H1 (cell line): ENCODE results near the gene CTNNBL1. TPM values are rescaled to one million over a fixed set of nuclear protein-coding genes. Genes with fewer than 3 reads are reported as not detected.

ENCODE experiments used
- CTCF ChIA-PET: fragments of 300-600 bp; sonication (Branson Sonifier 250); formaldehyde crosslinking; loops from one replicate; lab custom pipeline; 2021; ENCODE audit not compliant: partially characterized antibody; lab: Charles Lee
- POLR2A ChIA-PET: fragments of 300-600 bp; sonication (Branson Sonifier 250); formaldehyde crosslinking; loops from one replicate; lab custom pipeline; 2021; ENCODE audit warnings: inconsistent platforms; ENCODE audit not compliant: partially characterized antibody; lab: Charles Lee
- DNase-seq, 2 experiments: peaks; one replicate each; pipeline versions ENCODE4 v3.0.0 to v3.0.0-alpha.2; 2010 to 2022; ENCODE audit warnings: low spot score in 2 of 2, low read depth in 1 of 2, mixed read lengths in 1 of 2
- FAIRE-seq: peaks from 2 replicates; lab custom pipeline; 2011; peaks lifted over from hg19 to GRCh38; lab: Jason Lieb, UNC
- H2AFZ ChIP-seq: 2 replicates; pipeline ENCODE4 v1.8.1; 2012; ENCODE audit warnings: low read length, inconsistent platforms
- H2AK5ac ChIP-seq: 2 replicates; pipeline ENCODE4 v1.6.1; 2013; ENCODE audit warnings: low read depth, low read length
- H2BK120ac ChIP-seq: replicated peaks from 2 replicates; pipeline ENCODE3; 2013; ENCODE audit warnings: low read depth, low read length, inconsistent platforms
- H2BK12ac ChIP-seq: 2 replicates; pipeline ENCODE4 v1.6.1; 2013; ENCODE audit warnings: low read depth, low read length
- H2BK15ac ChIP-seq: 2 replicates; pipeline ENCODE4 v1.6.1; 2013; ENCODE audit warnings: low read length
- H2BK20ac ChIP-seq: 2 replicates; pipeline ENCODE4 v1.6.1; 2013; ENCODE audit warnings: low read length
- H2BK5ac ChIP-seq: 2 replicates; pipeline ENCODE4 v1.6.1; 2013; ENCODE audit warnings: low read depth, low read length
- H3K14ac ChIP-seq: 2 replicates; pipeline ENCODE4 v1.6.1; 2013; ENCODE audit warnings: inconsistent platforms; ENCODE audit not compliant: insufficient read length
- H3K18ac ChIP-seq: 2 replicates; pipeline ENCODE4 v1.6.1; 2013; ENCODE audit warnings: low read length; ENCODE audit errors: extremely low read depth
- H3K23ac ChIP-seq: 2 replicates; pipeline ENCODE4 v1.6.1; 2013; ENCODE audit warnings: inconsistent platforms; ENCODE audit not compliant: insufficient read length
- H3K23me2 ChIP-seq: 2 replicates; pipeline ENCODE4 v1.6.1; 2013; ENCODE audit warnings: low read depth, low read length
- H3K27ac ChIP-seq: 2 replicates; pipeline ENCODE4 v1.6.1; 2011; ENCODE audit warnings: low read depth, low read length, inconsistent platforms
- H3K27me3 ChIP-seq, 4 experiments: replicated peaks in 1 of 4; 1 replicate in 1 of 4; 2 replicates in 3 of 4; pipeline versions ENCODE4 v1.6.1 to v1.8.1; 2011 to 2013; ENCODE audit warnings: low read length in 3 of 4, mild to moderate bottlenecking in 3 of 4, inconsistent platforms in 2 of 4, mixed read lengths in 2 of 4, moderate library complexity in 1 of 4; ENCODE audit not compliant: control insufficient read depth in 3 of 4, insufficient read depth in 3 of 4; ENCODE audit errors: extremely low read depth in 1 of 4
- H3K36me3 ChIP-seq, 4 experiments: 2 replicates each; pipeline versions ENCODE4 v1.6.1 to v1.8.1; 2011 to 2013; ENCODE audit warnings: mild to moderate bottlenecking in 4 of 4, low read length in 3 of 4, moderate library complexity in 2 of 4, control low read depth in 1 of 4, inconsistent platforms in 1 of 4; ENCODE audit not compliant: insufficient read depth in 4 of 4, control insufficient read depth in 2 of 4
- H3K4ac ChIP-seq: replicated peaks from 2 replicates; pipeline ENCODE3; 2013; ENCODE audit warnings: low read length, low read depth, mixed read lengths, inconsistent platforms; ENCODE audit not compliant: insufficient read length
- H3K4me1 ChIP-seq, 4 experiments: replicated peaks in 1 of 4; 1 replicate in 1 of 4; 2 replicates in 3 of 4; pipeline versions ENCODE4 v1.6.1 to v1.8.1; 2011 to 2013; ENCODE audit warnings: low read length in 3 of 4, inconsistent platforms in 2 of 4, mixed read lengths in 1 of 4; ENCODE audit not compliant: insufficient read depth in 4 of 4, control insufficient read depth in 3 of 4
- H3K4me2 ChIP-seq, 2 experiments: 2 replicates each; pipeline versions ENCODE4 v1.6.1 to v1.8.1; 2011 to 2013; ENCODE audit warnings: low read depth in 2 of 2, low read length in 2 of 2, control low read depth in 1 of 2, inconsistent platforms in 1 of 2, mild to moderate bottlenecking in 1 of 2; ENCODE audit not compliant: insufficient read depth in 1 of 2
- H3K4me3 ChIP-seq, 4 experiments: fragments of 200-600, 300-600 bp in 1 of 4; sonication (generic), shearing (Covaris generic), sonication (Bioruptor Twin) in 1 of 4; 2 replicates each; pipeline versions ENCODE4 v1.5.1 to v1.8.1; 2011 to 2016; ENCODE audit warnings: low read length in 4 of 4, low read depth in 3 of 4, control low read depth in 2 of 4, inconsistent platforms in 2 of 4, mild to moderate bottlenecking in 2 of 4, mixed read lengths in 1 of 4, moderate library complexity in 1 of 4; ENCODE audit not compliant: insufficient read depth in 2 of 4; ENCODE audit errors: extremely low read depth in 1 of 4
- H3K56ac ChIP-seq: replicated peaks from 2 replicates; pipeline ENCODE3; 2013; ENCODE audit warnings: low read depth, mild to moderate bottlenecking, mixed read lengths, low read length, inconsistent platforms; ENCODE audit not compliant: insufficient read length
- H3K79me1 ChIP-seq: 2 replicates; pipeline ENCODE4 v1.6.1; 2013; ENCODE audit warnings: low read depth, low read length, control low read depth
- H3K79me2 ChIP-seq, 2 experiments: 2 replicates each; pipeline versions ENCODE4 v1.6.1 to v1.8.1; 2012 to 2013; ENCODE audit warnings: low read length in 2 of 2, mild to moderate bottlenecking in 2 of 2, inconsistent platforms in 1 of 2; ENCODE audit not compliant: insufficient read depth in 2 of 2, control insufficient read depth in 1 of 2
- H3K9ac ChIP-seq, 4 experiments: replicated peaks in 1 of 4; 1 replicate in 1 of 4; 2 replicates in 3 of 4; pipeline versions ENCODE4 v1.6.1 to v1.8.1; 2011 to 2013; ENCODE audit warnings: low read depth in 3 of 4, low read length in 3 of 4, control low read depth in 2 of 4, mild to moderate bottlenecking in 2 of 4, moderate library complexity in 2 of 4, inconsistent platforms in 1 of 4; ENCODE audit errors: extremely low read depth in 1 of 4
- H3K9me3 ChIP-seq, 2 experiments: 2 replicates each; pipeline versions ENCODE4 v1.6.1 to v1.8.1; 2012 to 2013; ENCODE audit warnings: mild to moderate bottlenecking in 2 of 2, moderate library complexity in 2 of 2, control low read depth in 1 of 2, inconsistent platforms in 1 of 2, low read depth in 1 of 2, low read length in 1 of 2, mixed read lengths in 1 of 2; ENCODE audit not compliant: insufficient read depth in 2 of 2
- H4K20me1 ChIP-seq, 2 experiments: replicated peaks in 1 of 2; 2 replicates each; pipeline versions ENCODE3 to v1.8.1; 2011 to 2013; ENCODE audit warnings: inconsistent platforms in 2 of 2, low read length in 2 of 2, mild to moderate bottlenecking in 1 of 2; ENCODE audit not compliant: insufficient read depth in 2 of 2, control insufficient read depth in 1 of 2
- H4K5ac ChIP-seq: 2 replicates; pipeline ENCODE4 v1.6.1; 2013; ENCODE audit warnings: low read length, low read depth, mixed read lengths, inconsistent platforms; ENCODE audit not compliant: insufficient read length
- H4K8ac ChIP-seq: 2 replicates; pipeline ENCODE4 v1.8.0; 2013; ENCODE audit warnings: mild to moderate bottlenecking, moderate library complexity, low read length, inconsistent platforms; ENCODE audit not compliant: insufficient read depth; ENCODE audit errors: extremely low read depth
- H4K91ac ChIP-seq: replicated peaks from 2 replicates; pipeline ENCODE3; 2013; ENCODE audit warnings: low read length, mixed read lengths, inconsistent platforms; ENCODE audit not compliant: insufficient read length
- YY1 ChIP-seq: IDR thresholded peaks from 2 replicates; pipeline ENCODE4 v1.6.1; 2011; ENCODE audit warnings: low read depth, mild to moderate bottlenecking, low read length
- WGBS, 2 experiments: shearing (Covaris generic) in 1 of 2; methylation state at CpG; one replicate each; pipeline versions ENCODE4 v1.1.6 to v1.1.7; 2013 to 2015; ENCODE audit warnings: low lambda C conversion rate in 2 of 2, mixed read lengths in 2 of 2, inconsistent platforms in 1 of 2, low coverage in 1 of 2, missing lambda C conversion rate in 1 of 2; ENCODE audit not compliant: insufficient replicate concordance in 2 of 2, insufficient coverage in 1 of 2, insufficient read length in 1 of 2; ENCODE audit errors: extremely low coverage in 1 of 2, missing lambda C conversion rate in 1 of 2; 5-methylcytosine and 5-hydroxymethylcytosine counted together
- polyA plus RNA-seq, 7 experiments: library from polyadenylated mRNA; depleted of rRNA in 3 of 7; stranded (reverse) in 5 of 7; unstranded in 2 of 7; fragments of >200 nt in 5 of 7; fragments of 200-250 nt in 2 of 7; gene quantifications; 1 replicate in 5 of 7; 2 replicates in 1 of 7; 4 replicates in 1 of 7; pipeline versions ENCODE4 v1.2.1 to v1.2.3, GENCODE V29; 2011 to 2013; ENCODE audit warnings: missing spikeins in 2 of 7, mixed read lengths in 2 of 7
- total RNA-seq: library from RNA; stranded (reverse); fragmentation: NEBNext Ultra II Directional; extraction: Animal tissue kit (Norgen Biotek cat#: 25700); gene quantifications from 2 replicates; pipeline ENCODE4 v1.2.1, GENCODE V29; 2021
- TF ChIP-seq, protein P1 (sequence below), 3 experiments: IDR thresholded peaks; 1 replicate in 2 of 3; 2 replicates in 1 of 3; pipeline versions ENCODE4 v1.5.1 to v1.6.1; 2011; ENCODE audit warnings: low read length in 3 of 3, mild to moderate bottlenecking in 3 of 3, inconsistent platforms in 2 of 3, low read depth in 1 of 3, moderate library complexity in 1 of 3; ENCODE audit not compliant: insufficient read depth in 1 of 3; ENCODE audit errors: control extremely low read depth in 1 of 3

CTNNBL1 gene
- total and polyA plus RNA-seq, 2 of the 8 experiments (the other 6 are each of a cell fraction or from before 2014, with no cell fraction given) = 19.6 to 81.6 TPM

DNA sequence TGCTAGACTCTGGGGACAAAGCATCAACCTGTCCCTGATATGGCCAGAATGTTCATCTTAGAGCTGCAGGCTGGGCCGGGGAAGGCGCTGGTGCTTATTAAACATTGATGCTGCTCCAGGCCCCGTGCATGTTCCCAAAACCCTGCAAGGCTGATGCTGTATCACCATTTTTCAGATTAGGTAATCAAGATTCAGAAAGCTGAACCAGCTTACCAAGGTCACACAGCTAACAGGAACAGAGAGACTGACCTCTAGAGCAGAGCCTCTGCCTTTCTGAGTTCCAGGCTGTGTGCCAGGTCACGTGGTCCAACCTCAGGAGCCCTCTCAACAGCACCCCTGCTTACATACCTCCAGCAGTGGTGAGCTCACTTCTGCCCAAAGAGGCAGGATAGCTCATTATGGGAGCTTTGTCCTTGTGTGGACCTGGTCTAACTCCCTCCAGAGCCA, 193.0 kb downstream of the CTNNBL1 start:
- H3K4me1 ChIP-seq = peaks cover 0 to 3% (median 0%) of the 10 kb centered on the region in 4 experiments; a peak in 1 of 7 replicates
- H3K79me1 ChIP-seq = no peaks in the 10 kb centered on the region
- no peak overlapping the region for H3K4ac ChIP-seq
- no peak overlapping the region for H4K91ac ChIP-seq
- CTCF ChIA-PET = interaction anchor here (1.5 to 1.8 kb wide), 2 partner anchors 129 to 322 kb away, joined by 7 read pairs; no protein-coding TSS in a partner anchor
- POLR2A ChIA-PET = no interaction called here
- H3K14ac ChIP-seq = no peak overlapping the region
- no peak overlapping the region for H3K4me2 ChIP-seq
- no peak overlapping the region for H3K9ac ChIP-seq
- no peaks in the 10 kb centered on the region for H4K20me1 ChIP-seq
- H4K8ac ChIP-seq = no peak overlapping the region
- H2BK120ac ChIP-seq = no peak overlapping the region
- no peak overlapping the region for H2AK5ac ChIP-seq
- no peaks in the 10 kb centered on the region for H3K36me3 ChIP-seq
- H3K27ac ChIP-seq = no peak overlapping the region
- H3K23ac ChIP-seq = no peak overlapping the region
- no peak overlapping the region for H2BK20ac ChIP-seq
- H3K23me2 ChIP-seq = peaks cover 2% of the 10 kb centered on the region; the same call in 1 of the 2 replicates
- H2BK5ac ChIP-seq = no peak overlapping the region
- WGBS, 2 experiments = 94% methylated on average over 4 of the region's 4 CpGs; no CpG with 5 or more reads in 1 of the 2 experiments
- H3K18ac ChIP-seq = no peak overlapping the region
- no peak overlapping the region for H3K56ac ChIP-seq
- H2AFZ ChIP-seq = no peak overlapping the region
- no peak overlapping the region for H4K5ac ChIP-seq
- no peak for DNase-seq
- no peak for FAIRE-seq
- no peak overlapping the region for H2BK12ac ChIP-seq
- no peaks in the 10 kb centered on the region for H3K9me3 ChIP-seq
- TF ChIP-seq, protein P1, sequence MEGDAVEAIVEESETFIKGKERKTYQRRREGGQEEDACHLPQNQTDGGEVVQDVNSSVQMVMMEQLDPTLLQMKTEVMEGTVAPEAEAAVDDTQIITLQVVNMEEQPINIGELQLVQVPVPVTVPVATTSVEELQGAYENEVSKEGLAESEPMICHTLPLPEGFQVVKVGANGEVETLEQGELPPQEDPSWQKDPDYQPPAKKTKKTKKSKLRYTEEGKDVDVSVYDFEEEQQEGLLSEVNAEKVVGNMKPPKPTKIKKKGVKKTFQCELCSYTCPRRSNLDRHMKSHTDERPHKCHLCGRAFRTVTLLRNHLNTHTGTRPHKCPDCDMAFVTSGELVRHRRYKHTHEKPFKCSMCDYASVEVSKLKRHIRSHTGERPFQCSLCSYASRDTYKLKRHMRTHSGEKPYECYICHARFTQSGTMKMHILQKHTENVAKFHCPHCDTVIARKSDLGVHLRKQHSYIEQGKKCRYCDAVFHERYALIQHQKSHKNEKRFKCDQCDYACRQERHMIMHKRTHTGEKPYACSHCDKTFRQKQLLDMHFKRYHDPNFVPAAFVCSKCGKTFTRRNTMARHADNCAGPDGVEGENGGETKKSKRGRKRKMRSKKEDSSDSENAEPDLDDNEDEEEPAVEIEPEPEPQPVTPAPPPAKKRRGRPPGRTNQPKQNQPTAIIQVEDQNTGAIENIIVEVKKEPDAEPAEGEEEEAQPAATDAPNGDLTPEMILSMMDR (IDR thresholded peaks at IDR 0.05; ENCODE audit: control extremely low read depth in 1 of 3, insufficient read depth in 1 of 3, low read depth in 1 of 3, low read length in 3 of 3) = no peak
- no peak for TF ChIP-seq YY1
- TF ChIP-seq, all 59 proteins: peak for 0
- Histone ChIP-seq H3K79me2 (no peaks in the 10 kb centered on the region), H2BK15ac (no peak overlapping the region), H3K27me3 (no peaks in the 10 kb centered on the region), H3K4me3 (no peak overlapping the region)
